Activated CD8-positive, alpha-beta T cell treated with anti-CD3 and anti-CD28 coated beads for 36 hours (primary cell): ENCODE data around the gene FBXW5. TPM values are rescaled to one million over a fixed set of nuclear protein-coding genes. Genes with fewer than 3 reads are reported as not detected.

Experiments
- ATAC-seq: fragments of 200-7000 bp; cut with Tn5 transposase; one replicate; pipeline ENCODE4 v1.10.0; 2021; ENCODE audit warnings: mild to moderate bottlenecking, moderate library complexity
- CTCF ChIA-PET: fragments of 350-600 bp; sonication (Branson Sonifier 250); formaldehyde crosslinking; loops from one replicate; lab custom pipeline; 2021; ENCODE audit warnings: antibody characterized with exemption; lab: Charles Lee
- POLR2A ChIA-PET: fragments of 350-600 bp; sonication (Branson Sonifier 250); formaldehyde crosslinking; loops from one replicate; lab custom pipeline; 2021; ENCODE audit warnings: antibody characterized with exemption; lab: Charles Lee
- DNase-seq: peaks from one replicate; pipeline ENCODE4 v3.0.0-alpha.2; 2020
- H3K27ac Mint-ChIP-seq: one replicate; pipeline ENCODE4 v1.8.0; 2021; ENCODE audit warnings: mild to moderate bottlenecking, mixed read lengths
- H3K27me3 Mint-ChIP-seq: one replicate; pipeline ENCODE4 v1.8.0; 2021; ENCODE audit warnings: mixed read lengths
- H3K36me3 Mint-ChIP-seq: one replicate; pipeline ENCODE4 v1.8.0; 2021; ENCODE audit warnings: low read depth, mixed read lengths
- H3K4me1 Mint-ChIP-seq: one replicate; pipeline ENCODE4 v1.8.0; 2021; ENCODE audit warnings: low read depth, mixed read lengths
- H3K4me3 Mint-ChIP-seq: one replicate; pipeline ENCODE4 v1.8.0; 2021; ENCODE audit warnings: mild to moderate bottlenecking, moderate library complexity, mixed read lengths
- H3K9me3 Mint-ChIP-seq: one replicate; pipeline ENCODE4 v1.8.0; 2021; ENCODE audit warnings: mixed read lengths
- intact Hi-C: fragments of 100-400 bp; cut with micrococcal nuclease; formaldehyde crosslinking; loops from one replicate; pipeline ENCODE4 v1.10.0; 2022
- total RNA-seq, 2 experiments: library from RNA; stranded (reverse); gene quantifications; one replicate each; pipeline ENCODE4 v1.2.3, GENCODE V29; 2021
- TF ChIP-seq, protein P1 (sequence below): fragments of 200-600 bp; IDR thresholded peaks from one replicate; pipeline ENCODE4 v1.8.0; 2022; ENCODE audit warnings: antibody characterized with exemption, mild to moderate bottlenecking

FBXW5 gene
- total RNA-seq, 2 experiments from 2014 or later, result 53.4 to 54.0 TPM

GRCh38 chr9:136974817-136975535, 30.4 kb upstream of the FBXW5 start:
- Mint-ChIP-seq H3K27me3 (no peaks in the 10 kb centered on the region), H3K9me3 (no peaks in the 10 kb centered on the region), H3K4me1 (peaks cover 20% of the 10 kb centered on the region), H3K27ac (no peak overlapping the region), H3K36me3 (no peaks in the 10 kb centered on the region), H3K4me3 (no peak overlapping the region)
- CTCF ChIA-PET, result interaction anchor here (1.0 to 4.5 kb wide), 11 partner anchors 12 to 92 kb away, joined by 3 to 24 read pairs (median 5); no protein-coding TSS in a partner anchor
- POLR2A ChIA-PET, result interaction anchor here (0.6 to 2.5 kb wide), 2 partner anchors 9 to 102 kb away, joined by 4 to 10 read pairs; no protein-coding TSS in a partner anchor
- no peak for ATAC-seq
- no peak for DNase-seq
- TF ChIP-seq, protein P1, sequence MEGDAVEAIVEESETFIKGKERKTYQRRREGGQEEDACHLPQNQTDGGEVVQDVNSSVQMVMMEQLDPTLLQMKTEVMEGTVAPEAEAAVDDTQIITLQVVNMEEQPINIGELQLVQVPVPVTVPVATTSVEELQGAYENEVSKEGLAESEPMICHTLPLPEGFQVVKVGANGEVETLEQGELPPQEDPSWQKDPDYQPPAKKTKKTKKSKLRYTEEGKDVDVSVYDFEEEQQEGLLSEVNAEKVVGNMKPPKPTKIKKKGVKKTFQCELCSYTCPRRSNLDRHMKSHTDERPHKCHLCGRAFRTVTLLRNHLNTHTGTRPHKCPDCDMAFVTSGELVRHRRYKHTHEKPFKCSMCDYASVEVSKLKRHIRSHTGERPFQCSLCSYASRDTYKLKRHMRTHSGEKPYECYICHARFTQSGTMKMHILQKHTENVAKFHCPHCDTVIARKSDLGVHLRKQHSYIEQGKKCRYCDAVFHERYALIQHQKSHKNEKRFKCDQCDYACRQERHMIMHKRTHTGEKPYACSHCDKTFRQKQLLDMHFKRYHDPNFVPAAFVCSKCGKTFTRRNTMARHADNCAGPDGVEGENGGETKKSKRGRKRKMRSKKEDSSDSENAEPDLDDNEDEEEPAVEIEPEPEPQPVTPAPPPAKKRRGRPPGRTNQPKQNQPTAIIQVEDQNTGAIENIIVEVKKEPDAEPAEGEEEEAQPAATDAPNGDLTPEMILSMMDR, result no peak
- intact Hi-C loops, result no loop called here

- POLR2A ChIA-PET, result interaction anchor here (1.0 to 2.5 kb wide), 2 partner anchors 8 to 72 kb away, joined by 3 to 10 read pairs; no protein-coding TSS in a partner anchor
- intact Hi-C loops, result no loop called here
- no peak overlapping the region for H3K27ac Mint-ChIP-seq
These were observed 29.4 kb upstream of the FBXW5 start for GRCh38 chr9:136973618-136974617.

DNA sequence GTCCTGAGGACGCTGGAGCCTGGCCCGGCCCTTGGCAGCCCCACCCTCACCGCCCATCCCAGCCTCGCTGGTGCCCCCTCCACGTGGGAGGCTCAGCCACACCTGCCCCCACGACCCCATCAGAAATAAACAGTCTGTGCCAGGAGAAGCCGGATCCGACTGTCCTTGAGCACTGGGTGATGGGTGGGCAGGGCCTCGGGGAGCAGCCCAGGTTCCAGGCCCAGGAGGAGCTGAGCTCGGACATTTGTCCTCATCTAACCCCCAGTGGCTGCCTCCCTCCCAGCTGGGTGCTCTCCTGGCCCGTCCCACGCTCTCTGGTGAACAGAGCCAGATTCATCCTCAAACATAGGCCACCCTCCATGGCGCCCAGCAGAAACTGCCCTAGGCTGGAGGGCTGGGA, 28.2 kb upstream of the FBXW5 start:
- TF ChIP-seq, protein P1, result no peak
- no peak for ATAC-seq

More at GRCh38 chr9:136973618-136974617, 29.4 kb upstream of the FBXW5 start:
- TF ChIP-seq, protein P1, result no peak
- ATAC-seq, result no peak
- Mint-ChIP-seq H3K36me3 (no peaks in the 10 kb centered on the region), H3K9me3 (no peaks in the 10 kb centered on the region), H3K4me1 (peaks cover 20% of the 10 kb centered on the region), H3K4me3 (no peak overlapping the region), H3K27me3 (no peaks in the 10 kb centered on the region)
- DNase-seq, result no peak
- CTCF ChIA-PET, result interaction anchor here (1.1 to 4.5 kb wide), 4 partner anchors 56 to 93 kb away, joined by 5 to 24 read pairs (median 15); no protein-coding TSS in a partner anchor

DNA sequence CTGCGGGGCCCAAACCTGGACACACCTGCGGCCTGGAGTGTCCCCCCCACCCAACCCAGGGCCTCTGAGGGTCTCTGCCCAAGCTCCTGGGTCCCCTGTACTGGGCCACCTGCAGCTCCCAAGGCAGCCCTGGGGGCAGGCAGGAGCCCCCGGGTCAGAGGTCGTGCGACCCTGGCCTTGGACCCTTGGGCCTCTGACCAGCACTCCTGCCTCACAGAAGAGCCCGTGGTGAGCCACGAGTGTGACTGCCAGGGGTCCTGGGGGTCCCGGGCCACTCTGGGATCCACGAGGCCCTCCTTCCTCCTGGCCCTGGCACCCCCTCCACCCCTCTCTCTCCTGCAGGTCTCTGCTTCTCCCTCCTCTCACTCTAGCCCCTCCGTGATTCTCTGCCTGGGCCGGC, 27.8 kb upstream of the FBXW5 start:
- intact Hi-C loops, result no loop called here
- ChIA-PET POLR2A (no interaction called here), CTCF (interaction anchor here (1.2 kb wide), 1 partner anchor 25 kb away, joined by 3 read pairs; no protein-coding TSS in a partner anchor)
- peaks cover 20% of the 10 kb centered on the region for H3K4me1 Mint-ChIP-seq
- no peaks in the 10 kb centered on the region for H3K36me3 Mint-ChIP-seq
- no peak overlapping the region for H3K27ac Mint-ChIP-seq
- no peaks in the 10 kb centered on the region for H3K27me3 Mint-ChIP-seq
- H3K4me3 Mint-ChIP-seq, result no peak overlapping the region
- no peaks in the 10 kb centered on the region for H3K9me3 Mint-ChIP-seq
- ATAC-seq (no peak), DNase-seq (no peak)
- TF ChIP-seq, protein P1, result no peak

More for the DNA sequence above, 28.2 kb upstream of the FBXW5 start:
- H3K4me3 Mint-ChIP-seq, result no peak overlapping the region
- H3K4me1 Mint-ChIP-seq, result peaks cover 20% of the 10 kb centered on the region
- H3K27ac Mint-ChIP-seq, result no peak overlapping the region
- H3K36me3 Mint-ChIP-seq, result no peaks in the 10 kb centered on the region
- H3K9me3 Mint-ChIP-seq, result no peaks in the 10 kb centered on the region
- intact Hi-C loops, result no loop called here
- ChIA-PET POLR2A (no interaction called here), CTCF (interaction anchor here (4.3 kb wide), 1 partner anchor 57 kb away, joined by 18 read pairs; no protein-coding TSS in a partner anchor)
- DNase-seq, result no peak
- no peaks in the 10 kb centered on the region for H3K27me3 Mint-ChIP-seq
